Adrenal gland (tissue), 12 donors: Measurements from ENCODE around the gene RASSF5. TPM values are rescaled to one million over a fixed set of nuclear protein-coding genes. Genes with fewer than 3 reads are reported as not detected.
"Not testable (repeated sequence)": the region's sequence is repeated elsewhere in the genome, so short reads cannot be mapped to it uniquely, and the experiment has no call there.

ENCODE experiments used
- DNase-seq, 7 donors: peaks; one replicate each; pipeline ENCODE4 v3.0.0-alpha.2; 2019 to 2020
- H3K27ac ChIP-seq, 5 donors: fragments of 200-600 bp; sonication (generic) in 4 of 5; 1 replicate in 3 of 5; 2 replicates in 2 of 5; pipeline versions ENCODE4 v1.5.1 to v1.8.0; 2016 to 2020; ENCODE audit warnings: mild to moderate bottlenecking in 1 of 5
- H3K27me3 ChIP-seq: fragments of 200-600 bp; 2 replicates; pipeline ENCODE4 v1.8.0; 2021
- H3K36me3 ChIP-seq, 2 donors: fragments of 200-600 bp; replicated peaks in 1 of 2; 1 replicate in 1 of 2; 2 replicates in 1 of 2; pipeline versions ENCODE4 v1.5.1 to v1.8.0; 2018 to 2022
- H3K4me1 ChIP-seq, 2 donors: fragments of 200-600 bp; replicated peaks in 1 of 2; 1 replicate in 1 of 2; 2 replicates in 1 of 2; pipeline versions ENCODE4 v1.5.1 to v1.8.0; 2018 to 2021
- H3K4me3 ChIP-seq, 4 donors: fragments of 200-600 bp; sonication (generic) in 3 of 4; one replicate each; pipeline ENCODE4 v1.5.1; 2016 to 2018
- H3K9me3 ChIP-seq, 3 donors: fragments of 200-600 bp; sonication (generic) in 1 of 3; replicated peaks in 1 of 3; 1 replicate in 2 of 3; 2 replicates in 1 of 3; pipeline versions ENCODE4 v1.5.1 to v1.8.0; 2016 to 2021
- POLR2A ChIP-seq, 2 donors: fragments of 450-650 bp; IDR thresholded peaks; one replicate each; pipeline ENCODE4 v1.6.1; 2017; ENCODE audit warnings: antibody characterized with exemption in 2 of 2, mild to moderate bottlenecking in 2 of 2, moderate library complexity in 1 of 2
- WGBS, 4 donors: extraction: QIAGEN DNeasy Blood & Tissue Kit in 2 of 4; methylation state at CpG; one replicate each; pipeline versions ENCODE4 v1.1.5 to v1.1.7; 2013 to 2017; 5-methylcytosine and 5-hydroxymethylcytosine counted together
- intact Hi-C, 2 donors: fragments of 100-400 bp; cut with DNase I; formaldehyde crosslinking; loops; one replicate each; pipeline versions ENCODE4 v1.14.1 to v1.15.0; 2022 to 2023
- polyA plus RNA-seq, 3 donors: library from polyadenylated mRNA; stranded (reverse); fragments of 200-250 nt in 2 of 3; fragments of 350-450 nt in 1 of 3; fragmentation: Illumina TruSeq in 1 of 3; extraction: RNeasy Lipid Tissue Mini Kit (QIAGEN cat#74804) in 1 of 3; gene quantifications; one replicate each; pipeline ENCODE4 v1.2.3, GENCODE V29; 2013 to 2014
- total RNA-seq, 9 donors: library from RNA; depleted of rRNA in 4 of 9; stranded (reverse); fragments of >200 nt in 4 of 9; fragments of 120-200 nt in 1 of 9; fragmentation: NEBNext Ultra II Directional in 1 of 9; extraction: Animal tissue kit (Norgen Biotek cat#: 25700) in 1 of 9; gene quantifications; one replicate each; pipeline versions ENCODE4 v1.1.0 to v1.2.4, GENCODE V29; 2013 to 2023
- TF ChIP-seq, protein P1 (sequence below), 6 experiments: fragments of 450-650 bp in 4 of 6; fragments of 200-600 bp in 2 of 6; sonication (generic) in 1 of 6; IDR thresholded peaks; 1 replicate in 5 of 6; 2 replicates in 1 of 6; pipeline versions ENCODE4 v1.5.1 to v1.8.0; 2016 to 2021; ENCODE audit warnings: antibody characterized with exemption in 6 of 6, mild to moderate bottlenecking in 2 of 6, moderate library complexity in 1 of 6
- donor health status: healthy with polysubstance abuse.
- donor health status: Bipolar disorder and iron deficiency.
- donor health status: DM: yes; HTN: yes; CAD: no.
- donor health status: DM: no; HTN: no; CAD: no.
- donor health status: DM: no; HTN: no; CAD: no.
- donor health status: DM: yes; HTN: yes; CAD: no.

The RASSF5 gene
- total and polyA plus RNA-seq, 12 donors: 7.1 to 57.9 (median 27.0) TPM

DNA sequence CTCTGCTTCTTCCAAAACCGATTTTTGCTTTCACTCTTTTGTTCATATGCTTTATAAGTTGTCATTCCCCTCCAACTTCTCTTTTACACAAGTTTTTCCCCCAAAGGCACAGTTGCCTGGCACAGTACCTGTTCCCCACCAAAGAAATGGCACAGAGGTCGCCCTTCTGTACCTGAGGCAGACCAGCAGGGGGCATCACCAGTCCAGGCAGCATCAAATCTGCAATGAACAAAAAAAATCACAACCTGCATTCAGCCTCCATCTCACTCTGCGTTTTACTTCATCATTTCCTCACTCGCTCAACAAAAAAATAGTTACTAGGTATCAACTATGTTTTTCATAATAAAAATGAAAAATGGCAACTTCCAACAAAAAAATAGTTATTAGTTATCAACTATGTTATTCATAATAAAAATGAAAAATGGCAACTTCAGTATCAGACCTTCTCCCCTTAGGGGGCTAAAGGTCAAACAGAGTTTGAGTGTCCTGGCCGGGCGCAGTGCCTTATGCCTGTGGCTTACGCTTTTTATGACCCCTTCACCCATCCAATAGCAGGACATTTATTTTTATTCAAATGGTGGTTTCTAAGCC lies 100.9 kb downstream of the RASSF5 start:
- DNase-seq: peak in 2 of 7 donors; percentile 51
- 70 to 75% (median 72%) methylated on average over 7 of the region's 7 CpGs for WGBS, 4 donors
- Histone ChIP-seq H3K27ac (no peak overlapping the region), H3K4me3 (no peak overlapping the region), H3K9me3 (no peaks in the 10 kb centered on the region), H3K27me3 (no peaks in the 10 kb centered on the region), H3K36me3 (peaks cover 0 to 57% of the 10 kb centered on the region in 2 donors), H3K4me1 (peaks cover 6 to 12% of the 10 kb centered on the region in 2 donors)
- intact Hi-C loops: no loop called here
- TF ChIP-seq POLR2A (IDR thresholded peaks at IDR 0.05): no peak
- TF ChIP-seq, protein P1, sequence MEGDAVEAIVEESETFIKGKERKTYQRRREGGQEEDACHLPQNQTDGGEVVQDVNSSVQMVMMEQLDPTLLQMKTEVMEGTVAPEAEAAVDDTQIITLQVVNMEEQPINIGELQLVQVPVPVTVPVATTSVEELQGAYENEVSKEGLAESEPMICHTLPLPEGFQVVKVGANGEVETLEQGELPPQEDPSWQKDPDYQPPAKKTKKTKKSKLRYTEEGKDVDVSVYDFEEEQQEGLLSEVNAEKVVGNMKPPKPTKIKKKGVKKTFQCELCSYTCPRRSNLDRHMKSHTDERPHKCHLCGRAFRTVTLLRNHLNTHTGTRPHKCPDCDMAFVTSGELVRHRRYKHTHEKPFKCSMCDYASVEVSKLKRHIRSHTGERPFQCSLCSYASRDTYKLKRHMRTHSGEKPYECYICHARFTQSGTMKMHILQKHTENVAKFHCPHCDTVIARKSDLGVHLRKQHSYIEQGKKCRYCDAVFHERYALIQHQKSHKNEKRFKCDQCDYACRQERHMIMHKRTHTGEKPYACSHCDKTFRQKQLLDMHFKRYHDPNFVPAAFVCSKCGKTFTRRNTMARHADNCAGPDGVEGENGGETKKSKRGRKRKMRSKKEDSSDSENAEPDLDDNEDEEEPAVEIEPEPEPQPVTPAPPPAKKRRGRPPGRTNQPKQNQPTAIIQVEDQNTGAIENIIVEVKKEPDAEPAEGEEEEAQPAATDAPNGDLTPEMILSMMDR (IDR thresholded peaks at IDR 0.05): peak; percentile 51 to 66 (median 60)

DNA sequence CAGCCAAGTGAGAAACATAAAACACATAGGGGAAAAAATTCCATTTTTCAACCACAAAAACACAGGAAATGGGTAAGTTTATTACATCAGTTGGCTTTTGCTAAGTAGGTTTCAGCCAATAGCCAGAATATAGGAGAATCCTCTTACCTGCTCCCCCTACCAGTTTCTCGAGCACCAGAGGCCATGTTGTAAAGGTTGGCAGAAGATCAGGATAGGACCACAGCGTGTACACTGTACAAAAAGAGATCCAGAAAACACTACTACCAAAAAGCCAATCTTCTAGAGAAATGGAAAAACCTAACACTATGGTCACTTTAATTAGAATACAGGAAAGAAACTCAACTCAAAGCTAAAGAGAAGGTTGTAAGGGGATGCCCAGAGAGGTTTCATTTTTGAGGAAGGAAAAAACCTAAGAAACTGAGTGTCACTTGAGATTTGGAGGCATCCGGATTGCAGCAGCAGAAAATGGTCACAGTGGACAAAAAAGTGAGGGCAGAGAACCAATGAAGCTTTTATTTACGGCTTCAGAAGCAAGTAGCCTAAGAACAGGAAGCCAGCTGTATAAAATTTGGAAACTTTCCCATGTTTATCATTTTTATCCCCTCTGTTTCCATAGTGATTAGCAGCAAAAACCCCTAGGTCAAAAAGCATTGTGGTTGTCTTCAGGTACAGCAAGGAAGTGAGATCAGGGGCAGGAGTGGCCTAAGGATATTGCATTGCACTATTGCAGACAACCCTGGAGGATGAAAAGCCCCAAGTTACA lies 102.1 kb downstream of the RASSF5 start:
- H3K27me3 ChIP-seq: no peaks in the 10 kb centered on the region
- H3K9me3 ChIP-seq: no peaks in the 10 kb centered on the region
- intact Hi-C loops: no loop called here
- TF ChIP-seq POLR2A (IDR thresholded peaks at IDR 0.05): no peak
- TF ChIP-seq, protein P1 (IDR thresholded peaks at IDR 0.05): no peak
- no peak for DNase-seq
- peaks cover 0 to 46% of the 10 kb centered on the region in 2 donors for H3K36me3 ChIP-seq
- no peak overlapping the region for H3K27ac ChIP-seq
- H3K4me1 ChIP-seq: peaks cover 6 to 12% of the 10 kb centered on the region in 2 donors
- H3K4me3 ChIP-seq: no peak overlapping the region
- 67 to 74% (median 70%) methylated on average over 4 of the region's 4 CpGs for WGBS, 4 donors

DNA sequence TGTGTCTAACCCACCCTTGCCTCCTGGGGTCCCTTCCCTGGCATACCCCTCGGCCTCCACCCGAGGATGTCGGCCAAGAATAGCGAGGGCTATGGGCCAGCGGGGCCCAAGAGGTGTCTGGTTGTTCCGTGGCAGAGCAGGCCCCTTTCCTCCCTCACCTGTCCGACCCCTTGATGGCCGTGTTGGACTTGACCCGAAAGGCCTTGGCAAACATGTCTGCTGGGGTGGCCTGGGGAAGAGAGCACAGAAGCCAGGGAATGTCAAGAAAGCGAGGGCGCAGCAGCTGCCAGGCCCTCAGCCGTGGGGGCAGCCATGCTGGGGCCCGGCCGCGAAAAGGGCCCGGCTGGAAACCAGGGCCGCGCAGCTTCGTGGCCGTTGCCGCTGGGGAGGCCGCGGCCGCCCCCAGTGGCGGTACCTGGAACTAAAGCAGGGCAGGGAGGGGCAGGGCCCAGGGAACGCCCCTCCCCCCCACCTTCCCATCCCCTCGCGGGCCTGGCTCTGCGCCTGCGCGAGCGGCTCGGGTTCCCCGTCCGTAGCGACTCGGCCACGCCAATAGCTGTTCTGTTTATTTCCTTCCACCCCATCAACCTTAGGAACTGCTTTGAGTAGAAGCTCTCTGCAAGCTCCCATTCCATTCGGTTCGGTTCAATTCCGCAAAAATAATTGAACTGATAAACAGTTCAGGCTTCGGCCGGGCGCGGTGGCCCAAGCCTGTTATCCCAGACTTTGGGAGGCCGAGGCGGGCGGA lies 105.0 kb downstream of the RASSF5 start, which contains the start of gene EIF2D:
TSS of gene EIF2D (minus strand) at position 337 of the 748 bp plus-strand sequence. CDS start at position 214, 123 bp downstream.
- Histone ChIP-seq H3K36me3 (peaks cover 0 to 21% of the 10 kb centered on the region in 2 donors), H3K9me3 (no peaks in the 10 kb centered on the region), H3K27ac (peak within 1 kb of the TSS; percentile 38 to 90 (median 60)), H3K4me3 (peak within 1 kb of the TSS; percentile 7 to 86 (median 38)), H3K27me3 (no peaks in the 10 kb centered on the region), H3K4me1 (peaks cover 6 to 12% of the 10 kb centered on the region in 2 donors)
- intact Hi-C loops: no loop called here
- WGBS, 4 donors: 5 to 16% (median 10%) methylated on average over 19 to 48 of the region's 48 CpGs
- peak; percentile 94 to 96 (median 96) for DNase-seq
- TF ChIP-seq, protein P1 (IDR thresholded peaks at IDR 0.05): peak; percentile 89 to 99 (median 96)
- peak; percentile 81 to 82 for TF ChIP-seq POLR2A (IDR thresholded peaks at IDR 0.05)

DNA sequence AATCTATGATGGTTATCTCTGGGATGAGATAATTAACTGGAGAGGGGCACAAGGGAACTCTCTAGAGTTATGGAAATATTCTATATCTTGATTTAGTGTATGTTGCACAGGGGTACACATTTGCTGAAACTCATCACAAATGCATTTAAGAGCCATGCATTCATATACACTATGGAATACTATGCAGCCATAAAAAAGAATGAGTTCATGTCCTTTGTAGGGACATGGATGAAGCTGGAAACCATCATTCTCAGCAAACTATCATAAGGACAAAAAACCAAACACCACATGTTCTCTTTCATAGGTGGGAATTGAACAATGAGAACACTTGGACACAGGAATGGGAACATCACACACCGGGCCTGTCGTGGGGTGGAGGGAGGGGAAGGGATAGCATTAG lies 119.1 kb downstream of the RASSF5 start:
- H3K36me3 ChIP-seq, intact Hi-C loops, H3K4me3 ChIP-seq, H3K9me3 ChIP-seq, H3K4me1 ChIP-seq, DNase-seq, H3K27me3 ChIP-seq, H3K27ac ChIP-seq: not testable (repeated sequence)
- 83 to 95% (median 93%) methylated on average over 2 of the region's 2 CpGs for WGBS, 4 donors
